ENCODE results near the gene PUSL1. TPM values are rescaled to one million over a fixed set of nuclear protein-coding genes. Genes with fewer than 3 reads are reported as not detected.

The PUSL1 gene
- polyA plus RNA-seq, 1 donor = 7.0 TPM

GRCh38 chr1:1280782-1281481 lies 27.5 kb upstream of the PUSL1 start:
- DNase-seq = no peak

GRCh38 chr1:1281533-1282321 lies 26.7 kb upstream of the PUSL1 start:
- DNase-seq = no peak

- DNase-seq = no peak
Measured at GRCh38 chr1:1282998-1283397, 25.4 kb upstream of the PUSL1 start.

DNA sequence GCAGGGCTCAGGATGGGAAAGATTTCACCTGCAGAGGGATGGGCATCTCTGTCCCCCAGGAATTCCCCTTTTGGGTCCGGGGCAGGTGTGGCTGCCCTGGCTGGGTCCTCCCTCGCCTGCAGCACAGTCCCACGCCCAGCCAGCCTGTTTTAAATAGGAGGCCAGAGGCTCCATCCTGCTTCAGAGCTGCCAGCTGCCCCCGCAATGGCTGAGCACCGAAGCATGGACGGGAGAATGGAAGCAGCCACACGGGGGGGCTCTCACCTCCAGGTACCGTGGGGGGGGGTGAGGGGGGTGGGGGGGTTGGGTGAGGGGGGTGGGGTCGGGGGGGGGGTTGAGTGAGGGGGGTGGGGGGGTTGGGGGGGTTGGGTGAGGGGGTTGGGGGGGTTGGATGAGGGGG lies 24.6 kb upstream of the PUSL1 start:
- no peak for DNase-seq

GRCh38 chr1:1284221-1285101 lies 23.9 kb upstream of the PUSL1 start:
- no peak for DNase-seq

GRCh38 chr1:1285102-1285571 lies 23.3 kb upstream of the PUSL1 start:
- no peak for DNase-seq

DNA sequence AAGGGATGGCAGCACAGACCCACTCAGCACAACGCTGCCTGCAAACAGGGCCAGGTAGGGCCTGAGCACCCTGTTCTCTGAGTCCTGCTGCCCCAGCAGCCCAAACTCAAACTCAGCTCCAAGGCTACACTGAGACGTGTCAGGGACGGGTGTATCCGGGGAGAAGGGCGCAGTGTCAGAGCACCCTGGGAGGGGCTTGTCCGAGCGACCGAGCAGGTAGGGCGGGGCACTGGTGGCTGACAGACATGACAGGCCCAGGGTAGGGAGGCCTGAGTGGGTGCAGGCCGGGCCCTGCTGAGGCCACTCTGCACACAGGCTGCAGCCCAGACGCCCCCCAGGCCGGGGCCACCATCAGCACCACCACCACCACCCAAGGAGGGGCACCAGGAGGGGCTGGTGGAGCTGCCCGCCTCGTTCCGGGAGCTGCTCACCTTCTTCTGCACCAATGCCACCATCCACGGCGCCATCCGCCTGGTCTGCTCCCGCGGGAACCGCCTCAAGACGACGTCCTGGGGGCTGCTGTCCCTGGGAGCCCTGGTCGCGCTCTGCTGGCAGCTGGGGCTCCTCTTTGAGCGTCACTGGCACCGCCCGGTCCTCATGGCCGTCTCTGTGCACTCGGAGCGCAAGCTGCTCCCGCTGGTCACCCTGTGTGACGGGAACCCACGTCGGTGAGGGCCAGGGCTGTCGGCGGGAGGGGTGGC lies 22.6 kb upstream of the PUSL1 start:
- DNase-seq = no peak

DNA sequence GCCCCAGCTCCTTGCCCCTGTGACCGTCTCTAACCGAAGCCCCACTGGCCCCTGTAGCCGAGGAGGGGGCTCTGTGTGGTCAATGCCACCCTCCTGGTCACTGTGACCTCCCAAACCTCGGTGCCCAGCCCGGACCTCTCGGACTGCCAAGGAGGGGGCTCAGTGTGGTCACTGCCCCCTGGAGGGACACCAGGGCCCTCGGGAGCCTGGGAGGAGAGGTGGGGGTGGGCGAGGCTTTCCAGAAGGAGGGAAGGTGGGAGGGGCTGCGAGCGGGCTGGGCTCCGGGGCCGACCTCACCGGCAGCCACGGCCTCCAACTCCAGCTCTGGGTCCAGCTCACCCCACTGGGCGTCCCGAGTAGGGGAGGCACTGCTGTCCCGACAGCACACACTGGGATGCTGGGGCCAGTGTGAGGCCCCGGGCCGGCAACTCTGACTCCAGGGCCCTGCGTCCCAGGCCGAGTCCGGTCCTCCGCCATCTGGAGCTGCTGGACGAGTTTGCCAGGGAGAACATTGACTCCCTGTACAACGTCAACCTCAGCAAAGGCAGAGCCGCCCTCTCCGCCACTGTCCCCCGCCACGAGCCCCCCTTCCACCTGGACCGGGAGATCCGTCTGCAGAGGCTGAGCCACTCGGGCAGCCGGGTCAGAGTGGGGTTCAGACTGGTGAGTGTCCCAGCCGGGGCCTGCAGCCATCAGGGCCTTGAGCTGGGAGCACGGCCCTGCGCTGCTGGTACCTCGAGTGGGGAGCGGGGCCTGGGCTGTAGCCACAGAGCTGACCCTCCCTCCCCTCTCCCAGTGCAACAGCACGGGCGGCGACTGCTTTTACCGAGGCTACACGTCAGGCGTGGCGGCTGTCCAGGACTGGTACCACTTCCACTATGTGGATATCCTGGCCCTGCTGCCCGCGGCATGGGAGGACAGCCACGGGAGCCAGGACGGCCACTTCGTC lies 21.8 kb upstream of the PUSL1 start:
- DNase-seq = no peak

GRCh38 chr1:1287288-1288110 lies 20.9 kb upstream of the PUSL1 start:
- DNase-seq = no peak

- no peak for DNase-seq
Measured at GRCh38 chr1:1290238-1290731, 18.1 kb upstream of the PUSL1 start.

GRCh38 chr1:1291023-1291528 lies 17.3 kb upstream of the PUSL1 start:
- DNase-seq = no peak

GRCh38 chr1:1291548-1292441 lies 16.6 kb upstream of the PUSL1 start:
- no peak for DNase-seq

GRCh38 chr1:1292442-1292779 lies 16.0 kb upstream of the PUSL1 start:
- DNase-seq = no peak

GRCh38 chr1:1292851-1293250 lies 15.5 kb upstream of the PUSL1 start:
- DNase-seq = no peak

DNA sequence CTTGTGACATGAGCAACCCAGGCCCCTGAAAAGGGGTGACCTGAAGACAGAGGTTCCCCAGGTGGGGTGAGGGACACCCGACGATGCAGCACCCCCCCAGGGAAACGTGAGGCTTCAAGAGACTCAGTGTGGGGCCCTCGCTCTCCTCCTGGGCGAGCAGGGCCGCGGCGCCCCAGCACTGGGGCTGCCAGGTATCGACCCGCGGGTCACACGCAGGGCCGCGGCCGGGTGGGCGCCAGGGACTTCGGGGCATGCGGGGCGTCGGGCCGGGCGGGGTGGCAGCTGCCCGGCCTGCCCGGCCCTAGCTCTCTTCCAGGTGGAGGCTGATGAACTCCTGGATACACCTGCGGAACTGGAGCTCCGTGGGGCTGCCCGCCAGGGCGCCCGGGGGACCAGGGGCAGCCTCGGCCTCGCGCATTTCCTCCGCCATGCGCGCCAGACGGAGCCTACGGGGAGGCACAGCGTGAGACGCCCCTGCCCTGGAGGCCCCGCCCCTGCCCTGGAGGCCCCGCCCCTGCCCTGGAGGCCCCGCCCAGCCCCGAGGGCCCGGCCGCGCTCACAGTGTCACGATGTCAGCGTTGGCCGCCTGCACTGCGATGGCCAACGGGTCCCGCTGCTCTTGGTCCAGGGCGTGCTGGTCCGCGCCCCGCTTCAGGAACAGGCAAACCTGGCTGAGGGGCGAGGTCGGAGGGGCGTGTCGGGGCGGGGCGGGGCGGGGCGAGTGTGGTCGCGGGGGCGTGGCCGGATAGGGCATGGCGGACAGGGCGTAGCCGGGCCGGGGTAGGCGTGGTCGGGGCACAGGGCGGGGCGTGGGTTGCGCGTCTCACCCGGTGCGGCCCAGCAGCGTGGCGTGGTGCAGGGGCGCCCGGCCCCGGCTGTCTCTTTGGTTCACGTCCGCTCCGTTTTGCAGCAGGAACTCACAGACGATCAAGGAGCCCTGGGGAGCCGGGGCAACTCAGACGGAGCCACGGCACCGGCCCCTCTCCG lies 14.8 kb upstream of the PUSL1 start:
- DNase-seq = no peak

- no peak for DNase-seq
Measured at GRCh38 chr1:1294250-1294890, 14.0 kb upstream of the PUSL1 start.
